ENCODE results near the gene TMSB15C.
A peak's percentile ranks its signal among the peaks of the same experiment; 100 is the strongest.
"Not testable (repeated sequence)": the region's sequence is repeated elsewhere in the genome, so short reads cannot be mapped to it uniquely, and the experiment has no call there.

Gene TMSB15C

DNA sequence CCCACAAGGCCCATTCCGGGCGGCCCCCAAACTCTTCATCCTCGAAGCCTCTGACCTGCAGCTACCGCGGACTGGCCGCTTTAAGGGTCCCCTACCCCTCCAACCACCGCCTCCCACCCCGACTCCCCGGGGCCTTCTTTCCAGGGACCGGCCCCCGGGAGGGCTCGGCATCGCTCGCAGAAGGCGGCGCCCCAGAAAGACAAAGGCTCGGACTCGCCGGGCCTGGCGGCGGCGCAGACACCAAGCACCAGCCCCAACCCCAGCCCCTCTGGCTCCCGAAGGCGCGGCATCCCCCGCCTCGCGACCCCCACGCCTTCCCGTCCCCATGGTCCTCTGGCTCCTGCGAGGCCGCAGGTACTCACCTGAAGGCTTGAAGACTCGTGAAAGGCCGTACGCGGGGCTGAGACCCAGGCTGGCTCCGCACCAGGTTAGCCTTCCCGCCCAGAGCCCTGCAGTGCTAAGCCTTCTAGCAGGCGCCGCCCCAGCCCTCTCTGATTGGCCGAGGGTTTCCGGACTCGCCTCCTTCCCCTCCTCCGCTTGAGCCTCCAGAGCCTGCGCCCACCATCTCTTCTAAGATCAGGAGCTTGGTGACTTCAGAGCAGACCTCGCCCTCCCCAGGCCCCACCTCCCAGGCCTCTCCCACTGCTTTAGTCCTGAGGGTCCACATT, at the start of gene TMSB15C:
TSS of gene TMSB15C (minus strand) at position 459 of the 668 bp plus-strand sequence.
- not testable (repeated sequence) for DNase-seq

DNA sequence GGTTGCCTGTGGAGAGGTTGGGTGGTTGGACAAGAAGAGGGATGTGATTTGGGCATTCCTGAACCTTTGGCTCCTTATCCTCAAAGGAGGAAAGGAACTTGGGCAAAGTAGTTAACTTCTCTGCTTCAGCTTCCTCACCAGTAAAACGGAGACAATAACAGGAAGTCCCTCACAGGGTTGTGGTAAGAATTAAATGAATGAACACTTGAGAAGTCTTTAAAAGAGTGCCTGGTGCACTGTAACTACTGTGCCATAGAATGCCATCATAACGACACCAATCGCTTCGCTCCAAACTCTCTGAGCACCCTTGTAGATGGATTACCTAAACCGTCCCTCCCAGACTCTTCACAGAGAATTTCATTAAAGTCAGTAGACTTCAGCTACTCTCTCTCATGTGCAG, 46.8 kb upstream of the TMSB15C start:
- no peak for DNase-seq

DNA sequence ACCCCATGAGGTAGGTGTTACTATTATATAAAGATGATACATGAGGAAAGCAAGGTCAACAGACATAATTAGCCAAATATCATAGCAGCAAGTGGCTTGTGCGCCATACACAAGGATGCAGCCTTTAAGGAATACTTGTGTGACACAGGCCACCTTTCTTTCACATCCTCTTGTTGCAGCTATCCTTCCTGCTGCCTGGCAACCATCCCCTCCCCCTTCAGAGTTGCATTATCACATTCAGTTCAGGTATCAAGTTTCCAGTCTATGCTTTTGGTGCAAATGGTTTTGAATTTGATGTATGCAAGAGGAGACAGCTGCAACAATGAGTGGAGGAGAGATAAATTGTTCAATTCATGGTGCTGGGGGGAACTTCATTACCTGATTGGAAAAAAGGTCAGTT, 42.7 kb upstream of the TMSB15C start:
- DNase-seq = no peak

DNA sequence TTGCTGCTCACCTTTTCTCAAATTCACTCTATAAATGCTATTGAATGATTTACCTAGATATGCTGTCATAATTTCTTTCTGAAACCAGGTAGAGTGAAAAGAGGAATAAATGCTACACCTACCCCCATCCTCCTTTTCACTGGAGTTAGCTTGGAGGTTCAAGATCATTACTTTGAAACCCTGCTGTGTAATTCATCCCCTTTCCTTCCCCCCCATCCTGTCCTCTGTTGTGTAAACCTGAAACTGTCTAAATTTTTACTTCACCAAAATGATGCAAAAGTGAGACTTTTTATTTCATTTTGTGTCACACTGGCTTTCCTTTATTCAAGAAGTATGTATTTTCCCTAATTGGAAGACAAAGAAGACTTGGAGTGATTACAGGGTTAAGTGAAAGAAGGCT, 41.7 kb upstream of the TMSB15C start:
- no peak for DNase-seq

DNA sequence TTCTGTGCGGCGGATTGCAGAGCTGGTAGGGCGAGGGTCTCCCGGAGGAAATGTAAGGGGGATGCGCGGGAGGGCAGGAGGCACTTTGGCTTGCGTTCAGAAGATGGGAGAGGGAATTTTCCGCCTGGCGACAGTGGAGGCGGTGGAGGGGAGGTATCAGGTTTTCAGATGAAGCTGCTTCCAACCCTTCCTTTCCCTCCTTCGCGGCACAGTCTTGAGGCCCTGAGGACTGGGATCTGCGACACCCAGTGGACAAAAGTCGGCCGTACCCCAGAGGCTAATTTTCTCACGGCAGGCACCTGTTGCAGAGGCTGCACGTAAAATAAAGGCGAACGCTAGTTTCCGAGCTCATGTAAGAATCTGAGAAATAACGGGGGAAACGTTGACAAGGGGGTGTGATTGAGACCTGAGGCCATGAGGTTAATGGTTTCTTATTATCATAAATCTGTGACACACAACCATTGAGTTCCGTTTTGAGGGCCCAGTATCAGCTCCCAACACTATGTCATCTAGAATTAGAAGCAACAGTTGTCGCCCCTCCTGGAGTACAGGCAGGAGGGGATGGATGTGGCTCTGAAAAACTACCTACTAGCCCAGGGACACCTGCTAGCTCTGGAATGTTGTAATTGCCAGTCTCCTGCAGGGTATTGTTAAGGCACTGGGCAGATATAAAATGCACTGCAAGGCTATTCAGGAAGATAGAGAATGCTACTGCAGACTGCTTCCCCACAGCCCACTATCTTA, 37.4 kb upstream of the TMSB15C start:
- peak in 3 of 4 experiments; percentile 12 to 18 (median 14) for DNase-seq

DNA sequence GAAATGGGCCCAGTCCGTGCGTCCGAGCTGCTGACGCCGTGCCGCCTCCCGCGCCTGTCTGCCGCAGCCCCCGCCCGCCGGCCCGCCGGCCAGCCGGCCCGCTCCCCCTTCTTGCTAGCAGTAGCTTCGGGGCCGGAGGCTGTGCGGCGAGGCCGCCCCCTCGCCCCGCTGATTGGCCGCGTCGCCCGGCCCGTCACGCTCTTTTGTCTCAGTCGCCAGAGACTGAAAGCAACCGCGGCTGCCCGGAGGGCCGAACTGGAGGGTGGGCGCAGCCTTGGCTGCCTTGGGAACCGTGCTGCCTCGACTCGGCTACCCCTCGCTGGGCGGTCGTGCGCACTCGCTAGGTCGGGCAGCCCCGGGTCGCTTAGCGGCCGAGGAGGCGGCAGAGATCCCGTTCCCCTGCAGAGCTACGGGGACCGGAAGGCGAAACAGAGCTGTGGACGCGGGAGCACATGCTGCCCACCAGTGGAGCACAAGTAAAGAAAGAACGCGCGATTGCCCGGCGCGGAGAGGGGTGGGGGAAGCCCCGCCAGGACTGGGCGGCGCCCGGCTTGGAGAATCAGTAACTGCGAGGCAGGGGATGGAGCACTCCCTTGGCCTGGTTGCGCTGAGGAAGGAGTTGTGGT, 36.4 kb upstream of the TMSB15C start, which contains the start of gene ZCCHC18:
TSS of gene ZCCHC18 (plus strand) at position 198 of the 626 bp plus-strand sequence. CDS start 1,589 bp downstream, outside the sequence.
- DNase-seq = no peak

DNA sequence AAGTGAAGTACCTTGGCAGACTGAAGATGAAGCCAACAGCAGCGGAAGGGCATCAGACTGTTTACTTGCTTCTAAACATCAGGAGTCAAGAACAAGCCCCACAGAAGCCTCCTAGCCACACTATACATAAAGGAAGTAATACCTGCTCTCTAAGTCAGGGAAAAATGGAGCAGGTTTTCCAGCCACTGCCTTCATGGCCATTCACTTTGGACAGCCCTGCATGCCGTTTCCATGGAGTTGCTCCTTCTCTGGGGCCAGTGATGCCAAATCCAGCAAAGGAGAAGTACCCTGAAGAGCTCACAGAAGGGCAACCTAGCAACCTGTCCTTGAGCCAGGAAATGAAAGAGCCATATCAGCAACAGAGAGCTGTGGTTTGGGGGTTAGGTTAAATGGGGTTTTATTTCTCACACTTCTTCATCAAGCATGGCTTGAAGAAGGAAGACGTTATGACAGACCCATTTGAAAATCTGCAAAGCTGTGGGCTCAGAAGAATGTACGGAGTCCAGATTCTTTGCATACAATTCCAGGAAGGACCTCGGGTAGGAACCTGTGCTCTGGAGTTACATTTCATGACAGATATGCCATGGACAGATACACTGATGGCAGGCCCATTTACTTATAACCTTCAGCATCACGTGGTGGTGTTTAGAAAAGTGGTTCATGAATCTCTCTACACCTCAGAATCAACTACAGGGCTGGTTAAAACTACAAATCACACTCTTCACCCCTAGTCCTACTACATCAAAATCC, 34.6 kb upstream of the TMSB15C start:
- not testable (repeated sequence) for DNase-seq

DNA sequence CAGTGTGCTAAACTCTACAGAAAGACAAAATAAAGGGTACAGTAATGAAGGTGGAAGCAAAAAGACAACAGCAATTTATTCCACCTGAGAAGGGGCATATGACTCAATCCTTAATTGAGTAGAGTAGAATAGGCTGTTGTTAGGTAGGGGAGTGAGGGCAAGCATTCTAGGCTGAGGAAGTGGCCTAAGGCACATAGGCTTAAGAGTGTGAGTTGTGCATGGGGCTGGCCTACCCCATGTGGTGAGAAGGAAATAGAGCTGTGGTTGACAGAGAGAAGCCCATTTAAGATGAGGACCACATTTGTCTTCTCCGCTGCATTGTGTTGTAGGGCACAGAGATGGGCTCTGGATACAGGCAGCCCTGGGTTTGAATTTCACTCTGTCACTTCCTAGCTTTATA, 32.9 kb upstream of the TMSB15C start:
- DNase-seq = no peak

DNA sequence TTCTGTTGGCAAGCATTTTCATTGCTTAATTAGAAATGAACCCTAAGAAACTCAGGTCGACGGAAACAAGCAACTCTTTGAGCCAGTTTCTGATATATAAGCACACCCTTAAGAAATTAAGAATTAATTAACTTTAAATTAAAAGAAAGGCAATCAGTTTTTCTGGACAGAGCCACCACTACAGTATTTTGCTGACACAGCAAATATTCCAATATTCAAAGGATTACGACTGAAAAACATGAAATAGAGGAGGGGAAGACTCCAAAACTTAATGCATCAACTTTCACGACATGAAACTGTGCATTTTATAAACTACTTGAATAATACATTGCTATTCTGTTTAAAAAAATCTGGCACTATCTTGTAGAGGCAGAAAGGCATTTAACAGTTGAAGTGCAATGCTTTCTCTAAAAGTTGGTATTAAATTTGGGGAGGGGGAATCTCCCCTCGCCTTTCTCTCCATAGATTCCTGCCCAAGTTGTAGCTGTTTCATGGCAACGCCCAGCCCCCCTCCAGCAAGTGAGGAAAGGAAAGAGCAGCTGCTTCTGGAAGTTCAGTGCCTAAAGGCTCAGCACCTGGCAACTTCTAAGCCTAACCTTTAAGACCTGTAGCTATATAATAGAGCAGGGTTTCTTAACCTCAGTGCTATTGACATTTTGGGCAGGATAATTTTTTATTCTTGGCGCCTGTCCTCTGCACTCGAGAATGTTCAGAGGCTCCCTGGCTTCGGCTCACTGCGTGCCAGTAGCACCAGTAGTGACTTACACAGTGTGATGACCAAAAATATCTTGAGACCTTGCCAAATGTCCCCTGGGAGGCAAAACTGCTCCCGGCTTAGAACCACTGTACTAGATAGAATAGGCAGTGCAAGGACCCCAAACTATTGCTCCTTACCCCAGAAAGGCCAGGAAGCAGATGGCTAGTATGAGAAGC, 29.6 kb upstream of the TMSB15C start:
- DNase-seq = no peak

DNA sequence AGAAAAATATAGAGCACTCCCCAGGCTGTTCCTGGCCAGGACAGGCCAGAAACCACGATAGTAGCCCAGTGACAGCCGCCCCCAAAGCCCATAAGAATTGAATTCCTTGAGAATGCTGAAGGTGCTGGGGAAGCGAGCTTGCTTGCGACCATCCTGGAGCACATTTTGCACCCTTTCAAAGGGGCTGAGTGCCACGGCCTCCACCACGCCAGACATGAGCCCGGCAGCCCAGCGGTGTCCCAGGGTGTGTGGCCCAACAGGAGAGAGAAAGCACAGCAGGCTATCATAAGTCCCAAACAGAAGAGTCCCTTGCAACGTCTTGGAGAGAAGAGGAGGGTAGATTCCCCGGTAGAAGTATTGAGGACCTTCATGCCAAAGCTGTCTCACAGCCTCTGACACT, 28.6 kb upstream of the TMSB15C start:
- no peak for DNase-seq

DNA sequence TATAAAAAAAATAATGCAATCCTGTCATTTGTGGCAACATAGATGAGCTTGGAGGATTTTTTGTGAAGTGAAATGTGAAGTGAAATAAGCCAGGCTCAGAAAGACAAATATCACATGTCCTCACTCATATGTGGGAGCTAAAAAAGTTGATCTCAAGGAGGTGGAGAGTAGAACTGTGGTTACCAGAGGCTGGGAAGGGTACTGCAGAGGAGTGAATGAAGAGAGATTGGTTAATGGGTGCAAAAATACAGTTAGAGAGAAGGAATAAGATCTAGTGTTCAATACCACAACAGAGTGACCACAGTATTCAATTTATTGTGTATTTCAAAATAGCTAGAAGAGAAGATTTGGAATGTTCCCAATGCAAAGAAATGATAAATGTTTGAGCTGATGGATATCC, 22.9 kb upstream of the TMSB15C start:
- no peak for DNase-seq

DNA sequence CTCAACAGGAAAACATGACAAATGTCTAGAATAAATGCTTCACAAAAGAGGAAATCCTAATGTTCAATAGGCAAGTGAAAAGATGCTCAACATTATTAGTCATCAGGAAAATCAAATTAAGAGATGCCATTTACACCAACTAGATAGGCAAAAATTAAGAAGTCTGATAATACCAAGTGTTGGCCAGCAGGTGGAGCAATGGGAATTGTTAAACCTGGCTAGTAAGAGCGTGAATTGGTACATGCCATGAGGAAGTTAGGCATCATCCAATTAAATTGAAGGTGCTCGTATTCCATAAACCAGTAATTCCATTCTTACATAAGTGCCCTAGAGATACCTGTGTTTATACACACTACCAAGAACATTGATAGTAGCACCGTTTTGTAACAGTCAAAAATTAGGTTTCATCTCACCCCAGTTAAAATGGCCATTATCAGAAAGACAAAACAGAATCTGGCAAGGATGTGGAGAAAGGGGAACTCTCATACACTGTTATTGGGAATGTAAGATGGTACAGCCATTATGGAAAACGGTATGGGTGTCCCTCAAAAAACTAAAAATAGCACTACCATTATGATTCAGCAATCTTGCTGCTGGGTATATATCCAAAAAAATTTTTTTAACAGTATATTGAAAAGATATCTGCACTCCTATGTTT, 22.2 kb upstream of the TMSB15C start:
- DNase-seq = peak in 2 of 4 experiments; percentile 1 to 6

DNA sequence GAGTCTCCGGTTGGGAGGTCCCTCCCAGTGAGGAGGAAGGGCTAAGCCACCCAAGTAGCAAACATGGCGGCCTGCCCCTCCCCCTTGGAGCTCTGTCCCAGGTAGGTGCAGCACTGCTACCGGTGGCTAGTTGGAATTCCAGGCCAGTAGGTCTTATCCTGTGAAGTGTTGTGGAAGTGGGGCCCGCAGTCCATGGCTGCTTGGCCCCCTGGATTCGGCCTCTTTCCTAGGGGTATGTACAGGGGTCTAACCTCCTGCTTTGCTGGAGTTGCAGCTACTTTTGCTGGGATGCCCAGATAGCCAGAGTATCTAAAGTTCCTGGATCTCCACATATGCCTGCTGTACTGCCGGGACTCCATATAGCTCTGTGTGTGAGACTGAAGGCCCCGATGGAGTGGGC, 9.9 kb upstream of the TMSB15C start:
- no peak for DNase-seq

DNA sequence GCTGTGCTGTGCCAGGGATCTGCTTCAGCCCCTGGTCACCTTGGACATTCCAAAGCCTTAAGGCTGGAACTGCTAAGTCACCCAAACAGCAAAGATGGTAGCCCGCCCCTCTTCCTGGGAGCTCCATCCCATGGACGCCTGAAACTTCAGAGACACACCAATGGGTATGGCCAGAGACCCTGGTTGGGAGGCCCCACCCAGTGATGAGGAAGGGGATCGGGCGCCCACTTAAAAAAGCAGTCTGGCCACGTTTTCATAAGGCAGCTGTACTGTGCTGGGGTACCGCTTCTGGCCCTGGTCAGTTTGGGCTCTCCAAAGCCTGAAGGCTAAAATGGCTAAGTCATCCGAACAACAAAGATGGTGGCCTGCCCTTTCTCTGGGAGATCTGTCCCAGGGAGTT, 9.4 kb upstream of the TMSB15C start:
- DNase-seq = no peak

DNA sequence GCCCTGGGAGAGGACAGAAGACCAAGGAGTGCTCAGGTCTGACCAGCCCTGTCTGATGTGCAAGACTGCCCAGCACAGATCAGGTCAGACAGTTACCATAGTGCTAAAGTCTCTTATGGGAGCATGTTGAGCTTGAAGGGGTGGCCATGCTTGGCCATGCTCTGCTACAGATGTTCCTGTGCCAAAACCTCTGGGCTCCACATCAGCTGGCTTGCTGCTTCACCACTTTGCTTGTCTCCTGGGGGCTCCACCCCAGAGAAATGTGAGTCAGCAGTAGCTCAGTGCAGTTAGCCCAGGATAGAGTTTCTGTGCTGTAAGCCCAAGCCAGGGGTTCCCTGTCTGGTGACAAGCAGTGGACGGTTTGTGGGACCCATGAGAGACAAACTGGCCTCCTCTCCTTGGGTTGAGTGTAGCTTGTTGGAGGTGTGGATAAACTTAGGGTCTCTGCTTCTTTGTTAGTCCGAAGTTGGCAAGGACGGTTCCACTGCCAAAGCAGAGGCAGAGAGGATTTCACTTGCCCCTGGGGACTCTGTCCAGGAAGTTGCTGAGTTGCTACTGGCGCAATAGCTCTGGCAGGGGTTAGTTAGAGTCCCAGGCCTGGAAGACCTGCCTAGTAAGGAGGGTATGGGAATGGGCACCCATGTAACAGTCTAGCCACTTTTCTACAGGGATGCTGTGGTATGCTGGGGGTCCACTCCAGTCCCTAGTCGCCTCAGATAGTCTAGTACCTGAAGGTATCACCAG, 8.7 kb upstream of the TMSB15C start:
- no peak for DNase-seq

DNA sequence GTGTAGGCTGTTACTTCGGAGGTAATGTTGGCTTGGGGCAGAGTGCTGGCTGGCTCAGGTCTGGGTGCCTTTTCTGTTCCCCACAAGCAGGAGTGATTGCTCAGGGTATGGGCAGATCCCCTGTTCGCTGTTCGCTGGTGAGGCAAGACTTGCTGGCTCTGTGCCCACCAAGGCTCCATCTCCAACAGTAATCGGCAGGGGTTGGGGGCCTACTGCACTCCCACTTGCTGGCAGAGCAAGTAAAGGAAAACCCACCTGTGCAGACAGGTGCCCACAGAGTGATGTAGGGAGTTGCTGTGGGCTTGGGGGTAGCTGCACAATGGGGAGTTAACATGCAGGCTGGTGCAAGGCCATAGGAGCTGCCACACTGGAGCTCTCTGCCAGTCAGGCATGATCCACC, 8.0 kb upstream of the TMSB15C start:
- no peak for DNase-seq

DNA sequence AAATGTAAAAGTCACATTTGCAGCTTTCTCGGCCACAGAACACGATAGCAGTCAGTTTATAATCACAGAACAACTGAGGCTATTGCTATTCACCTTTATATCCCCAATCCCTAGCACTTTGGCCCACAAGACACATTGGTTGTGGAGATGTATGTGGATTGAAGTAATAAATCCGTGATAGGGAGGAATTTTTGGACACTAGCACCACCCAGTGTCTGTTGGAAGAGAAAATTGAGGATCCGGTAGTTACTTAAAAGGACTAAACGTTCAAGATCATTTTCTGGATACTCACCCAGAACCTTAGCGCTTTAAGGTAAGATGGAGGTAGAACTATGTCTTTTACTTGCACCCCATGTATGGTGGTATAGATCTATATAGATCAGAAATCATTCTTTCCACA, 1.8 kb upstream of the TMSB15C start:
- DNase-seq = not testable (repeated sequence)

DNA sequence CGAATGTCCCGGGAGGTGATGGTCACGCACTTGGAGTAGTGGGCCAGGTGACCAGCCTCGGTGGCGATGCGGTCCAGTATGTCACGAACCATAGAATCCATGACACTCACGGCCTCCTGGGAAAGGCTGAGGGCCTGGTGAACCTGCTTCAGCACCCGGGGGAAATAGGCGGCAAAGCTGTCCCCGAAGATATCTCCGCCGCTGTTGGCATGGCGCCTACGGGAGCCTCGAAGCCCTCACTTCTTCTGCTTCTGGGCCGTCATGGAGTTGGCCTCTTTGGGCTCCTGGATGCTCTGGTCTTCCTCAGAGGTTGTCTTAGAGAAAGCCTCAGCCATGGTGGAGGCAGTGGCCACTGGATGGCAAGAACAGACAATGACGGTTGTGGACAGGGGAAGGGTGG, 13.4 kb downstream of the TMSB15C start:
- not testable (repeated sequence) for DNase-seq

DNA sequence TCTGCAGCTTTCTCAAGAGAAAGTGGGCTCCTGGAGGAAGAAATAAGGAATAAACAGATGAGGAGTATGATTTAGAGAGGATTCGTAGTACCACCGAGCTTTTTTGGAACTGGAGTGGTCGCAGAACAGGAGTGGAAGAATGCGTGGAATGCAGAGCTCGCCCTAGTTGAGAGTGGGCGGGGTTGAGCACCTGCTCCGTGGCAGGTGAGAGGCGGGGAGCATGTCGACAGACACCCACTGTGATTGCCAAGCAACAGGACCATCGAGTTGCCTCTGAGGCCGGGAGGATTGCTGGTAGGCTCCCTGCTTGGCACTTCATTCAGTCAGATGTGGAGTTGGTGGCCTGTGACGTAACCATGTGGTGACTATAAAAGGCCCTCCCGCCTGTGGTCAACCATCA, 21.1 kb downstream of the TMSB15C start:
- not testable (repeated sequence) for DNase-seq

DNA sequence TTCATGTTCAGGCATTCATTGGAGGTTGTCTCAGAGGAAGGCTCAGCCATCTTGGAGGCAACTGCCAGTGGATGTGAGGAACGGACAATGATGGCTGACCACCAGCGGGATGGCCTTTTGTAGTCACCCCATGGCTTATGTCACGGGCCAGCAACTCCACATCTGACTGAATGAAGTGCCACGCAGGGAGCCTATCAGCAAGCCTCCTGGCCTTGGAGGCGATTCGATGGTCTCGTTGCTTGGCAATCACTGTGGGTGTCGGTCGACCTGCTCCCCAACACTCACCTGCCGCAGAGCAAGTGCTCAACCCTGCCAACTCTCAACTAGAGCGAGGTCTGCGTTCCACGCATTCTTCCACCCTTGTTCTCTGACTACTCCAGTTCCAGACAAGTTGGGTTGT, 28.9 kb downstream of the TMSB15C start:
- DNase-seq = no peak

DNA sequence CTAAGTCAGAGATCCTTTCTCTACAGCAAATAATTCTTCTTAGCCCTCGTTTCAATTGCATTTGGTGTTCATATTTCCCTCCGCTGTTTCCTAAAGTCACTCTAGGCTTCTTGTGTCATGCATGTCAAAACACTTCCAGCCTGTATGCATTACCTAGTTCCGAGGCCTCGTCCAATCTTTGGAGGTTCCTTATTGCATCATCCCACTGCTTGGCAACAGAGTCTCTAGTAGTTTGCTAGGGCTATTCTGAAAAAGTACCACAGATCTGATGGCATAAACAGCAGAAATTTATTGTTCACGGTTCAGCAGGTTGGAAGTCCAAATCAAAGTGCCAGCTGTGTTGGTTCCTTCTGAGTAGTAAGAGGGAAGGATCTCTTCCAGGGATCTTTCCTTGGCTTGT, 30.4 kb downstream of the TMSB15C start:
- no peak for DNase-seq

Data from activated naive CD4-positive, alpha-beta T cell (primary cell).